GM18517 (cell line): ENCODE data around the gene ESPN.

ENCODE experiments used
- ATAC-seq: cut with Tn5 transposase; IDR thresholded peaks from one replicate; pipeline ENCODE4 v1.9.1; 2021; ENCODE audit warnings: mild to moderate bottlenecking, moderate library complexity; ENCODE audit not compliant: unreplicated experiment

Gene ESPN

DNA sequence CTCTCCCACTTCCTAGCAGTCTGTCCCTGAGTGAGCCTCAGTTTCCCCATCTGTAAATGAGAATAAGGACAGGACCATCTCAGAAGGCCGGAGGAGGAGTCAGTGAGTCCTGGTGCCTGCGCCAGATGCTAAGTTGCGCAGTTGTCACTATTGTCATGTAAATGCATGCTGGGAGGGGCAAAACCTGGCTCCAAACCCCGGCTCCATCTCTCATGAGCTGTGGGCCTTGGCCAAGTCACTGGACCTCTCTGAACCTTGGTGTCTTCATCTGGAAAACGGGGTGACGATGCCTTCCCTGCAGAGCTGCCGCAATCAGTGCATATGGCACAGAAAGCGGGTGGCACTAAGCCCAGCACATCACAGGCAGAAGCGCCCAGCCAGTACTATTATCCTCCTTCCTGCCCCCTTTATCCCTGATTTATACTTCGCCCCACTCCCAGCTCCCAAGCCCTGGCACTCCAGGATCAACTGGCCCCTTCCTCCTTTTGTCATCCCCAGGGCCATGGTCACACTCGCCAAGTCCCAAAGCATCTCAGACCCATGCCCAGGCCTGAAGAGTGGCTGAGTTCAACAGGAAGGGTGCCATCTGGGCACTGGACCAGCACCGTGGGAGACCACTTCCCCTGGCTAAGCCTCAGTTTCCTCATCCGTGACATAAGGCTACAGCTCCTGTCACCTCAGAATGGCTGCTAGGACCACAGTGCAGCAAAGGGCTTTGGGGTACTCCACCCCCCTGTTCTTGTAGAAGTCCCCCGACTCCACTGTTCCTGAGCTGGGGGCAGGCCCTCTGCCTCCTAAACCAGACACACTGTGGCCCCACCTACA, 71.2 kb downstream of the ESPN start:
- ATAC-seq = no peak

DNA sequence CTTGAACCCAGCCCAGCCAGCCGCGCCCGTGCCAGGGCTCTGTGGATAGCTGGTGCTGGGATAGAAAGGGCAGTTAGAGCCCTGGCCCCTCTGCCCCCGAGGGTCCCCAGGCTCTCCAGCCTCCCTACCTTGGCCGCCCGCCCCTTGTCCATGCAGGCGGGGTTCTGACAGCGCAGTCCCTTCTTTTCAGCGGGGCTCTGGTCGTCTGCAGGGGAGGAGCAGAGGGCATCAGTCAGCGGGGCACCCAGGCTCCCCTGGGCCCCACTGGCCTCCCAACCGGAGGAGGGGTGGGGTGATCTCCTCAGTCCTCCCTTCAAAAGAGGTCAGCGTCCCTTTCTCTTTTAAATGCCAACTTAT, 71.8 kb downstream of the ESPN start:
- ATAC-seq = no peak

DNA sequence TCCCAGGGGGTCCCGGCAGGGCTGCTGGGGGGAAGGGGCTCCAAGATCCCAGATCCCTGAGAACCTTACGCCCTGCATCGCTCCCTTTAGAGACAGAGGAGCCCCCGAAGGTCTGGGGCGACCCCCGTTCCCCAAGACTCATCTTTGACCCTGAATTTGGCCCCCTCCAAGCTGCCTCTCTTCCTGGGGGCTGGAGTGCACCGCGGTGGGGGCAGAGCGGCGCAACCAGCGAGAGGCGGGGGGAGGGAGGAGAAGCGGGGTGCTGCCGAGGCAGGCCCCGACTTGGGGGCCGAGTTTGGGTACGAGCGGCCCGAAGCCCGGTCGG, 72.3 kb downstream of the ESPN start:
- ATAC-seq = no peak

DNA sequence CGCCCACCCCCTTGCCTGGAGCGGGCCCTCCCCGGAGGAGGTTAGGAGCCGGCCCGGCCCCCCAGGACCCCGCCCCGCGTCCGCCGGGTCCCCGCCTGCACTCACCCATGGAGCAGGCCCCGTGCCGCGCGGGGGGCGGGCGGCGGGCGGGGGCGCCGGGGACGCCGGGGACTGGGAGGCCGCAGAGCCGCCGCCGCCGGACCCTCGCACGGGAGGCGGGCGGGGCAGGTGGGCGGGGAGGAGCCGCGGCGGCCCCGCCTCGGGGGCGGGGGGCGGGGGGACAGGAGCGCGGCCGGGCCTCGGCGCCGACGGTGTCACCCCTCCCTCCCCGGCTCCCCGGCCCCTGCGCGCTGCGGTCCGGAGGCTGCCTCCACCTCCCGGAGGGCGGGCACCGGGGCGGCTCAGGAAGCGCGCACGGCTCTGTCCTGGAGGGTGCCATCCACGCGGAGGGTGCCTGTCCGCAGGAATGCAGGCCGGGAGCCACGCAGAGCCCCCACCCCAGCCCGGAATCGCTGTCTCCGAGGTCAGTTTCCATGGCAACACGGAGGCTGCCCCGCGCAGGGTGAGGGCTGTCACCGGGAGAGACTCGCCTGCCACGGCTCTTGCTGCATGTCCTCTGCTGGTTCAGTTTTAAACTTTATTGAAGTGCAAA, 72.8 kb downstream of the ESPN start:
- ATAC-seq = no peak

DNA sequence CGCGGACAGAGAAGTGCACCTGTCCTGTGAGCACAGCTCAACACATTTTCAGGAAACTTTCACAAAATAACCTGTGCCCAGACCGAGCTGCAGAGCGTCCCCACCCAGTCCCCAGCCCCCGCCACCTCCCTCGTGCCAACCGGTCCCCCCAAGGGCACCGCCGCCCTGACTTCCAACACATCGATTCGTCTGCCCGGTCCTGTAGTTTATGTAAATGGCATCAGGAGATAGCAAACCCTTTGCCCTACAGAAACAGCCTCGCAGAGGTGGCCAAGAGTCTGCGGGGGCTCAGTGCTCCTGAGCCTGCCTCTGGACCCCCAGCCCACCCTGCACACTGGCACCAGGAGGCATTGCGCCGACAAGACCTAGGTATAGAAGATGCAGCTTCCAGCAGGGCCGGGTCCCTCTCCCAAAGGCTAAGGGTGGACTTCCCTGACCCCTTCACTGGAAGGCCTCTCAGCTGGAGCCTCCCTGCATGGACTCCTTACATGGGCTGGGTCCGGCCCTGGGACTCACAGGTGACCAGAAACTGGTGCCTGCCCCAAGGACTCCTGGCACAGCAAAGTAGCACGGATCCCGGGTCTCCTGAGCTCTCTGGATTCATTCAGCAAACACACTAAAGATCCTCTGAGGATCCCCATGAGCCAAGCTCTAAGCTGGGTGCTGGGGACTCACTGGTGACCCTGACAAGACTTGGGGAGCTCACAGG, 73.4 kb downstream of the ESPN start:
- no peak for ATAC-seq

DNA sequence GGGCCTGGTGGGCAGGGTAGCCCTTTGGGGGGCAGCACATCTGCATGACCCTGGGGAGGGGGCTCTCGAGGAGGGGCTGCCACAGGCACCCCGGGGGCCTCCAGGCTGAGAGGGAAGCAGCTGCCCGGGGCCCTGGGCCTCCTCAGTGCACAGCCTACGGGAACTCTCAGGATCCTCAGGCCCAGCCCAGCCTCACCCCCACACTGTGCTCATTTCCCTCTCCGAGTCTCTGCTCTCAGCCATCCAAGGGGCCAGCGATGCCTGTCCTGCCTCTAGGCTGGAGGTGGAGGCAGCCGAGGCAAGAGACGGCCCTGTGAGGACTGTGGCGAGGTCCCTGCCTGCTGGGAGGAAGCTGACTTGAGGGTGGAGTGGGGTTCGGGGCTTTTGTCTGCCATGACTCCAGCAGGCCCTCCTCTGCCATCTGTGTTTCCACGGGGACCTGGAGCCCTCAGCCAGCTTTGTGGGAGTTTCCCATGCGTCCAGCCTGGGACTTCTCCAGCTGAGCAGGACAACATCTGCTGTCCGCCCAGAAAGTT, 74.1 kb downstream of the ESPN start:
- ATAC-seq = no peak

DNA sequence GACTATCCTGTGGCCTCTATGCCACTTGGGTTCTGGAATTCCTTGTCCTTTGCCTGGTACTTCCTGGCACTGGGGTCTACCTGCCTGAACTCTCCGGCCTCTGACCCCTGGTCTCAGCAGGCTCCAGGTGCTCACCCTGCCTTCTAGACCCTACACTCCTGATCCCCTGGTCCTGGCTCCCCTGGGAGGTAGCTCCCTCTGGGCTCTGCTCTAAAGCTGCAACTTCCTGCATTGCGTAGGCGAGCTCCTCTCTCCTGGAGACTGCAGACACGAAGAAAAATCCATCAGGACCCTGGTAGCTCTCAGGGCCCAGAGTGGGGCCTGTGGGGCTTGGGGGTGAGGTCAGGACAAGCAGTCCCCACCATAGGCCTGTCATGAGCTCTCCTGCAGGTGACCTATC, 74.7 kb downstream of the ESPN start:
- no peak for ATAC-seq

DNA sequence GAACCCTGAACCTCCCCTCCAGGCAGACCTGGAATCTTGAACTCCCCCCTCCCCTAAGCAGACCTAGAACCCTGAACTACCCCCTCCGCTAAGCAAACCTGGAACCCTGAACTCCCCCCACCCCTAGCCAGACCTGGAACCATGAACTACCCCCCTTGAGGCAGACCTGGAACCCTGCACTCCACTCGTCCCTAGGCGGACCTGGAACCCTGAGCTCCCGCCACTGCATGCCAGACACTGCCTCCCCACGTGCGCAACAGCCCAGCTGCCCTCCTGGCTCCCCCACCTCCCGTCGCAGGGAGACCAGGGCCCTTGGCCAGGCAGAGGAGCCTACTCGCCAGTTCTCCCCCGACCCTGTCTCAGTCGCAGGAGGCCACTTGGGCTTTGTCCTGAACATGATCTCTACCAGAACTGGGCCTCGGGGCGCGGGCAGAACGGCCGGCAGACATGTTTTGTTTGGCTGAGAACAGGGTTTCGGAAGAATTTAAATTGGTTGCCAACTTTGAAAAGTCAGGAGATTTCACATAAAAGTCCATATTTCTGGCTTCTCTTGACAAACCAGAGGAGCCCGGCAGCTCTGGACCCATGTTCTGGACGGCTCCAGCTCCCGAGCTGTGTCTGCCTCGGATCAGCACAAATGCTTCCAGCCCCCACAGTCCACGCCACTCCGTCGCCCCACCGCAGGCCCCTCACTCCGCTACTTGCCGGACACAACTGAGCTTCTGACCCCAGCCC, 76.1 kb downstream of the ESPN start:
- ATAC-seq = no peak

DNA sequence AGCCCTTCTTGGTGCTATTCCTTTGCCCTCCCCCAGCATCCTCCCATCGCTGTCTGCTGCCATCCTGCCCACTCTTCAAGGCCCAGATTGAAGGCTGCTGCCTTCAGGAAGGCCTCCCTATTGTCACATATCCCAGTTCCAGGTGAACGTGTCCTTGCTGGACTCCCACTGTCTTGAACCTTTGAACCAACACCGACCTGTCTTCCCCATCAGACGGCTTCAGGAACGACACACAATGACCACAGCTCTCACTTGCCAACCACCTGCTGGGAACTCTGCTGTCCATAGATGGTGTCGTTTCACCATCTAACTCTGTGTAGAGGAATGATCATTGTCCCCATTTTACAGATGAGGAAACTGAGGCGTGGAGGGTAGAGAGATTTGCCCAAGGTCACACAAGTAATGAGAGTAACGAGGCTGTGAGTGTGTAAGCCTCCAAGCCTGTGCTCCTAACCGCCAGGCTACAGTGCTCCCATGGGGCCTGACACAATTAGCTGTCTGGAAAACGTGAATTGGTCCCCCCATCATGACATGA, 76.8 kb downstream of the ESPN start:
- no peak for ATAC-seq

DNA sequence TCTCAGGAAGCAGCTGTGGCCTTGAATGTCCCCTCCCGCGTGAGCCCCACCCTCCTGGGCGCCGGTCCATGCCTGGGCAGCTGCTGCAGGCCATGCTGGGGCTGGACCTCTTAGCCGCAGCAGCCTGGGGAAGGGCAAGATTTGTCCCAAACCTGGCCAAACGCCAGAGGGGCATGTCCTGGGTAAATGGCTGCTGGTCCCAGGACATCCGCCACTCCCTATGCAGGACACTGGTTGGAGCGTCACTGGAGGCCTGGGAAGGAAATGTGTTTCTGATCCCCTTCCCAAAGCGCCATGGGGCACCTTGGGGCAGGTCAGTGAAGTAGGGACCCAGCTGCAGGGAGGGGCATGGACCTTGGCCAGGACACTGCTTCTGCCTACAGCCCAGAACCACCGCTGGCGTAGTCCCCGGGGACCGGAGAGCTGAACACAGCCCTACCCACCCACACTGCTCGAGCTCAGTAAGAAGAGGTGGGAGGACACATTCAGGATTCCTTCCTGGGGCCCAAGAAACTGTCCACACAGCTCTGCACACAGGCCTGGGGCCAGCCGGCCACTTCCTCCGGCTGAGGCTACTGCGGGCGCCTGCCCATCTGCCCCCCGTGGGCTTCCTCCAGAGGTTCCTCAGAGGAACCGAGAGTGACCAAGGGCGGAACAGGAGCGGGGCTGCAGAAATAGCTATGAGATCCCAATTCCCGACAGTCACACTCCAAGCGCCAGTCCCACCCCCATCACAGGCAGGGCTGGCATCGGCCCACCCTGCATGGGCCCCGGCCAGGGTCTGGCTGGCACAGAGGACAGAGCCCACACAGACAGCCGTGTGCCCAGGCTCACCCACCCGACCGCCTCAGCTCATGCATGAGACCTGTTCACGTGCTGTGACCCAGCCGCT, 77.7 kb downstream of the ESPN start:
- ATAC-seq = no peak

DNA sequence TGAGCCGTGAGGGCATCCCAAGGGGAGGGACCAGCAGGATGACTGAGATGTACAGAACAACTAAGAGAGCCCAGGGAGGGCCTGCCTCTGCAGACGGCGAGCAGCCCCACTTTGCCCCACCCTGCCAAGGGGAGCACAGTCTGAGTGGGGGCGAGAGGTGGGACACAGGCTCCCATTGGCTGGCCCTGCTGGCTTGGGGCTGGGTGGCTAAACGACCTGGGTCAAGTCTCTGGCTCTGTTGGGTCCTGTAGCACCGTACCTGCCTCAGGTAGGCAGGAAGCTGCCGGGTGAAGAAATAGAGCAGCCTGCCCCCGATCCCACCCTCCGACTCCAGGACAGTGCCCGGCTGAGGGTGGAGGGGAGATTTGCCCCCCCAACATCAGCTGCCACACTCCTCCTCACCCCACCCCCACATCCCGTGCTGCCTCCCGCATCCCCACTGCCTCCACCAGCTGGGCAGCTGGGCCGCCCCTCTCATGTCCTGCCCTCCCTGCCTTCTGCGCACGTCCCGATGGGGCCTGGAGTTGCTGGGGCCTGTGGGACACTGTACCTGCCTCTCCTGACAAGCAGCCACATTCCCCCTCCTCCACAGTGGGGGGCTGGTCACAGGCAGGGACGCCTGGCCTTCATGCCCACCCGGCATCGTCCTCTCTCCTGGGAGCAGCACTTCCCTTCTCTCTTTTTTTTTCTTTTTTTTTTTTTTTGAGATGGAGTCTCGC, 79.5 kb downstream of the ESPN start:
- ATAC-seq = no peak

DNA sequence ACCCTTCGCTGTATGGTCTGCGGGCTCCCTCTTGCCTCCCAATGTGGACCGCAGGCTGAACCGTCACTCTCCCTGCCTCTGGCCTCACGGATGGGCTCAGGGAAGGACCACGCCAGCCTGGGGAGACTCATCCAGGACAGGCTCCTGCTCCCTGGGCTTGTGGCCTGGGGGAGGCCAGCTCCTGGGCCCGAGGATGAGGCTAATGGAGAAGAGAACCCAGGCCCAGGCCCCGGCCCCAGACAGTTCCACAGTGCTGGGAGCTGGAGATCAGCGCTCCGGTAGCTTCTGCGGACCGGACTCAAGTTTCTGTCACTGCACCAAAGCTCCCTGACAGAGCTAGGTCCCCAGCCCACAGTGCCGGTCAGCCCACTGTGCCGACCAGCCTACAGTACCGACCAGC, 80.3 kb downstream of the ESPN start:
- no peak for ATAC-seq

DNA sequence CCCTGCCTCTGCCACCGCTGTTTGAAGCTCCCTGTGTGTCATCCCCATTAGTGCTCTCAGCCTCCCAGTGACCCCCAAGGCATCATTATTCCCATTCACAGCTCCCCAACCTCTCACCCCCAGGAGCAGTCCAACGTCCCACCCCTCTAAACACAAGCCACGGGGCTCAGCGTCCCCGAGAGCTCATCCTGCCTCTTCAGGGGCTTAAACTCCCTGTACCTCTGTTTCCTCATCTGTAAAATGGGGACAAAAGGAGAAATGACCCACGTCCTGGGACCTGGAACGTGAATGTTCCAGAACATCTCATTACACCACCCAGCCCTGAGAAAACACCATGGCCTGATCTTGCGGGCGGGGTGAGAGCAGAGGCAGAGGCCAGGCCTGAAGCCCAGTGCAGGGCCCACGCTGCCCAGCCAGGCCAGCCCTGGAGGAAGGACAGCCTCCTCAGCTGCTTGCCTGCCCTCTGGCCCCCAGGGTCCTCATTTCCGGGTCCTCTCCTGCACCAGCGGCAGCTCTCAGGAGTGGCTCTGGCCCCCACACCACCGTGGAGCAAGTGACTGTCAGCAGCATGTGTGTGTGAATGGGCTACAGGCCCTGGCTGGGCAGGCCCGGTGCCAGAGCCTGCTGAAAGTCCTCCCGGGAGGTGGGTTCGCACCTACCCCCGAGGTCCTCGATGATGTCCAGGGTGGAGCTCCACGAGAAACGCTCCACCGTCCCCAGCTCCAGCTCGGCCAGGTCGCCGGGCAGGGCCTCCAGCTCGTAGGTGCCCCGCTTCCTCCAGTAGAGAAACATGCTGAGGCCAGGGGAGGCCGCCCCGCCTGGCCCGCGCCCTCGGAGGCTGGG, 81.0 kb downstream of the ESPN start:
- no peak for ATAC-seq

DNA sequence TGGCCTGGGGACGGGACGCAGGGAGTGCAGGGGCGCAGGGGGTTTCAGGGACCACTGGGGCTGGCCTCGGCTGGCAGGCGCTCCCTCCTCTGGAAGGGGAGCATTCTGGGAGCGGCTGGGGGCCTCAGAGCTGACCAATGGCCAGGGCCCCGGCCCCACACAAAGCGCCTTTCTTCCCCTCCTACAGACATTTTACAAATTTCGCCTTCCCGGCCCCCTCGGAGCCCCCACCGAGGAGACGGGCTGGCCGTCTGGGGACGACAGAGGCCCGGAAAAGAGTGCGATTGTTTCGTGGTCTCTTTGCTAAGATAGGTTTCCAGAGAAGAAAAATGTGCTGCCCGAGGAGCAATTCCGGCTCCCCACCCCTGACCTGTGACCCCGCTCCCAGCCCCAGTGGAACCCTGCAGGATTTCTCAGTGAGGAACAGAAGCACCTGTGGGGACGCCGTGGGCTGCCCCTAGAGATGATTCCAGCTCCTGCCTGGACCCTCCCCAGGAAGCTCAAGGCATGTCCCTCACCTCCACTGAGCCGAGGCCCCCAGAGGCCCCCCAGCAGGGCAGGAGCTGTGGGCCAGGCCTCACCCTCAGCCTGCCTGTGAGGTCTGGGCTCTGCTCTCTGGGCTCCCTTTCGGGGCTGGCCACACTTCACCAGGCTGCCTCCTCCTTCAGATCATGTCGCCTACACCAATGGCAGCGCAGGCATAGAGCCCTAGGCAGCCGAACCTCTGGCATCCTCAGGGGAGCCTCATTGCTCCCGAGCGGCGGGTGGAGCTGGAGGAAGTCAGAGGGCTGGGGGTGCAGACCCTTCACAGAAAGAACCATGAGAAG, 81.8 kb downstream of the ESPN start:
- no peak for ATAC-seq

DNA sequence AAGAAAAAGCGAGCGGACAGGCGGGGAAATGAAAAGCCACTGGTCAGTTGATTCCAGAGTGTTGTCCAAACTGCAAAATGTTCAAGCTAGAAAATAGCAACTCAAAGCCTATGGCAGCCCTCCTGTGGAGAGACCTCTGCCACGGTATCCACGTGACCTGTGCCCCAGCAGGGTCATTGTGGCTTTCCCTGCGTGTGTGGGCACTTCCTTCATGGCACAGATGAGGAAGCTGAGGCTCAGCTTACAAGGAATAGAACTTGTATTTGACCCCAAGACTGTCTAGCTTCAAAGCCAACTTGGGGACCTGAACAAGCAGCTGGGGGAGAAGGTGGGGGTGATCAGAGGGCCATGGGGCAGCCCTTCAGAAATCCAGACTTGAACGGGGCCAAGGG, 82.5 kb downstream of the ESPN start:
- ATAC-seq = no peak

DNA sequence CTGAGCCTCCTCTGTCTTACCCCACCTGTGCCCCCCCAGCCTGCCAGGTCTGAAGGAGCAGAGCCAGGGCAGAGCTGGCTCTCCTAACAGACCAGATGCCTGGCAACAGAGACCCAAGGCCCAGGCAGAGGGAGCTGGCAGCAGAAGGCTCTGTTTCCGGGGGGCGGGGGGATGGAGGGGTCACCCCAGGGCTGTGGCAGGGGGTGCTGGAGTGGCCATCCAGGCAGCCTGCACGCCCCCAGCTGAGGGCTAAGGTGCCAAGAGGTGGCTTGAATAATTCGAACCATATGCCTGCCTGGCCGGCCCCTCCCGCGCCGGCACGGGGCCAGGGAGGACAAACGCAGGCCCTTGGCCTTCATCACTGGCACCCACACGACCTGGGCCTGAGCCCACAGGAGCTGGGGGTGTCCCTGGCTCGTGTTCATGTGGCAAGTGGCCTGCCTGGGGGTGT, 82.9 kb downstream of the ESPN start:
- ATAC-seq = no peak

DNA sequence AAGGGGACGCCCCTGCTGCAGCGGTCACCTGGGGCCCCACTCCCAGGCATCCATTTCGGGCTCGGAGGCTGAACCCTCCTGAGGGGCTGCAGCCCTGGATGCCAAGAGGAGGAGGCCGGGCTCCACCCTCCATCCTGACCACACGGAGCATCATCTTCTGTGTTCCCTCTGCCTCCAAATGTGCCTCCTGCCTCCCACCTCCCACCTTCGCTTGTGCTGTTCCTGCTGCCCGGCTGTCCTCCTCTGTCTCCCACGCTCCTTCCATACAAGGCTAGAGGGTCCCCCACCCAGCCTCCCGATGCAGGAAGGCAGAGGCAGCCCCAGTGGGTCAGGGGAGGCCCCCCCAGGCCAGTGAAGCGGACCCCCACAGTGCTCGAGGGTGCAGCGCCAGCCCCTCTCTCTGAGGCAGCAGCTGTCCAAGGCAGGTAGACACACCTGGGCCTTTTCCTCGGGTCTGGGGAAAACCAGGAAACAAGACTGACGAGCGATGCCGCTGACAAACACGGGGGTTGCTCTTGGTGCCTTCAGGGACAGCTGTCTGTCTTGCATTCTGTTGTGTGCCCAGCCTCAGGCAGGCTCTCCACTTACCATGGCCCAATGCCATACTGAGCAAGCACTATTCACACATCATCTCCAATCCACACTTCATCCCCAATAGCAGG, 83.7 kb downstream of the ESPN start:
- no peak for ATAC-seq
